Stimulated activated naive CD8-positive, alpha-beta T cell treated with anti-CD3 and anti-CD28 coated beads, Interleukin-15, Interleukin-2, amounts not matched to agents 100 U/mL and 50 U/mL, for 24 hours (primary cell): ENCODE data around the gene DOP1B.
"Not testable (repeated sequence)": the region's sequence is repeated elsewhere in the genome, so short reads cannot be mapped to it uniquely, and the experiment has no call there.

Experiments
- ATAC-seq: fragments of 150-1000 bp; cut with Tn5 transposase; one replicate; pipeline ENCODE4 v1.10.0; 2021
- DNase-seq: peaks from one replicate; pipeline ENCODE4 v3.0.0; 2021

The DOP1B gene

GRCh38 chr21:36175771-36176565 lies 19.3 kb downstream of the DOP1B start:
- no peak for DNase-seq
- ATAC-seq: no peak

- ATAC-seq: no peak
- no peak for DNase-seq
Measured at GRCh38 chr21:36178349-36178748, 21.7 kb downstream of the DOP1B start.

- ATAC-seq (no peak), DNase-seq (no peak)
Measured at GRCh38 chr21:36179145-36179544, 22.5 kb downstream of the DOP1B start.

- ATAC-seq (no peak), DNase-seq (no peak)
Measured at GRCh38 chr21:36180963-36181362, 24.3 kb downstream of the DOP1B start.

- no peak for DNase-seq
- ATAC-seq: no peak
Measured at GRCh38 chr21:36183144-36183795, 26.6 kb downstream of the DOP1B start.

GRCh38 chr21:36184545-36184944 lies 27.9 kb downstream of the DOP1B start:
- DNase-seq: no peak
- ATAC-seq: no peak

- ATAC-seq: no peak
- DNase-seq: no peak
Measured at GRCh38 chr21:36185523-36185922, 28.9 kb downstream of the DOP1B start.

GRCh38 chr21:36186081-36186480 lies 29.5 kb downstream of the DOP1B start:
- ATAC-seq: no peak
- DNase-seq: no peak

- ATAC-seq (peak; percentile 9), DNase-seq (no peak)
Measured at GRCh38 chr21:36186506-36187399, 30.1 kb downstream of the DOP1B start.

GRCh38 chr21:36188081-36188681 lies 31.6 kb downstream of the DOP1B start:
- ATAC-seq (no peak), DNase-seq (no peak)

GRCh38 chr21:36188937-36189336 lies 32.3 kb downstream of the DOP1B start:
- DNase-seq: no peak

GRCh38 chr21:36190736-36191135 lies 34.1 kb downstream of the DOP1B start:
- no peak for ATAC-seq
- no peak for DNase-seq

More at GRCh38 chr21:36188937-36189336, 32.3 kb downstream of the DOP1B start:
- ATAC-seq: no peak

- ATAC-seq: no peak
- DNase-seq: no peak
Measured at GRCh38 chr21:36193200-36193599, 36.6 kb downstream of the DOP1B start.

GRCh38 chr21:36194024-36194423 lies 37.4 kb downstream of the DOP1B start:
- DNase-seq (no peak), ATAC-seq (no peak)

GRCh38 chr21:36195613-36196012 lies 39.0 kb downstream of the DOP1B start:
- no peak for ATAC-seq
- no peak for DNase-seq

GRCh38 chr21:36199021-36199420 lies 42.4 kb downstream of the DOP1B start:
- ATAC-seq (no peak), DNase-seq (no peak)

GRCh38 chr21:36199575-36199974 lies 43.0 kb downstream of the DOP1B start:
- not testable (repeated sequence) for ATAC-seq, DNase-seq

GRCh38 chr21:36200081-36200561 lies 43.5 kb downstream of the DOP1B start:
- no peak for ATAC-seq
- no peak for DNase-seq

GRCh38 chr21:36202726-36203602 lies 46.3 kb downstream of the DOP1B start:
- DNase-seq (no peak), ATAC-seq (no peak)

- ATAC-seq (peak; percentile 95), DNase-seq (peak; percentile 53)
Measured at GRCh38 chr21:36203603-36203889, 46.9 kb downstream of the DOP1B start.

- DNase-seq (no peak), ATAC-seq (no peak)
Measured at GRCh38 chr21:36204980-36205379, 48.4 kb downstream of the DOP1B start.
